ENCODE measurements around the gene FBXO42.
"Not testable (repeated sequence)": the region's sequence is repeated elsewhere in the genome, so short reads cannot be mapped to it uniquely, and the experiment has no call there.

FBXO42 gene

DNA sequence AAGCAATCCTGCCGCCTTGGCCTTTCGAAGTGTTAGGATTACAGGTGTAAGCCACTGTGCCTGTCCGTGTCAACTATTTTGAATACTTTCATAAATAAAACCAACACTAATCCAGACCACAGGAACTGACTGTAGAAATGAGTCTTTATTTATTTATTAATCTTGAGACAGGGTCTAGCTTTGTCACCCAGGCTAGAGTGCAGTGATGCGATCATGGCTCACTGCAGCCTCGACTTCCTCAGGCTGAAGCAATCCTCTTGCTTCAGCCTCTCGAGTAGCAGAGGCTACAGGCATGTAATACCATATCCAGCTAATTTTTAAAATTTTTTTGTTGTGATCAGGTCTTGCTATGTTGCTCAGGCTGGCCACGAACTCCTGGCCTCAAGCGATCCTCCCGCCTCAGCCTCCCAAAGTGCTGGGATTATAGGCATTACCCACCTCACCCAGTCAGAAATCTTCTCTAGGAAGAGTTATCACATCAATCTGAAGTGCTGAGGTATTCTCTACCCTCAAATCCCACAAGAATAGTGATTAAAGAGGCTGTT is 93.6 kb downstream of the FBXO42 start:
- no peak for DNase-seq

DNA sequence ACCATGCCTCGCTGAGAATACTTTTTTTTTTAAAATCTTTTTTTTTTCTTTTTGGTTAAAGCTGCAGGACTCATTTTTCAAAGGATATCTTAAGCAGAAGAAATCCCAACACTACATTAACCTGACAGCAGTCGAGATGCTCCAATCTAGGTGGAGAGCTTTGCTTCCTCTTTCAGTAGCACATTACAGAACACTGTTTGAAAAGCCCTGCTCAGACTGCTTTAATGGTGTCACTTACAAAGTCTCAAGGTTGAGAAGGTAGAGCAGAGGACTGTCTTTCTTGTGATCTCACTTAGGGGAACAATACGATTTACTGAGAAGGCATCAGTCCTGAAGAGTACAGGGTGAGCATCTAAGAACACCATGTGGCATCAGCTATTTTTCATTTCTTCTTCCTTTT is 94.3 kb downstream of the FBXO42 start:
- no peak for DNase-seq

DNA sequence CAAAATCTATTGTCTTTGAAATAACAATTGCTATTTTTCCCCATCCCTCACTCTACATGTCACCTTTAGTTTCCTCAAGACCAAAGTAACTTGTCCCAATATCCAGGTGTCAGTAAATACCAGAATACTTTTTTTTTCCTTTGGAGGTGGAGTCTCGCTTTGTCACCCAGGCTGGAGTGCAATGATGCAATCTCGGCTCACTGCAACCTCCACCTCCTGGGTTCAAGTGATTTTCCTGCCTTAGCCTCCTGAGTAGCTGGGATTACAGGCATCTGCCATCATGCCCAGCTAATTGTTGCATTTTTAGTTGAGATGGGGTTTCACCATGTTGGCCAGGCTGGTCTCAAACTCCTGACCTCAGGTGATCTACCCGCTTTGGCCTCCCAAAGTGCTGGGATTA is 94.7 kb downstream of the FBXO42 start:
- not testable (repeated sequence) for DNase-seq

DNA sequence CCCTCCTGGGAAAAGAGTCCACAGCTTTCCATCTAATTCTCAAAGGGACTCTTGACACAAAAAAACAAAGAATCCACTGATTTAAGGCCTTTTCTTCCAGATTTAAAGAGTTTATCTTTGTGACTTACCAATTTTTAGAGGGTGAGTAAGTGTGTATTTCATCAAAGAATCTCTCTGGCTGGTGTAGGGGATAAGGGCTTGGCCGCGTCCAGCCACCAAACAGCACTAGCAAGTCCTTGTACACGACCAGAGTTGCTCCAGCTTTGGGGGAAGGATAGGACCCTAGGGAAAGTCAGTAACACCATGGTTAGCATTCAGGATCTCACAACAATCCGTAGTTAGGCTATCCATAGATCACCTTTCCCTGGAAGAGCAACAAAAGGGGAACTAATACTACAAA is 95.8 kb downstream of the FBXO42 start:
- no peak for DNase-seq

DNA sequence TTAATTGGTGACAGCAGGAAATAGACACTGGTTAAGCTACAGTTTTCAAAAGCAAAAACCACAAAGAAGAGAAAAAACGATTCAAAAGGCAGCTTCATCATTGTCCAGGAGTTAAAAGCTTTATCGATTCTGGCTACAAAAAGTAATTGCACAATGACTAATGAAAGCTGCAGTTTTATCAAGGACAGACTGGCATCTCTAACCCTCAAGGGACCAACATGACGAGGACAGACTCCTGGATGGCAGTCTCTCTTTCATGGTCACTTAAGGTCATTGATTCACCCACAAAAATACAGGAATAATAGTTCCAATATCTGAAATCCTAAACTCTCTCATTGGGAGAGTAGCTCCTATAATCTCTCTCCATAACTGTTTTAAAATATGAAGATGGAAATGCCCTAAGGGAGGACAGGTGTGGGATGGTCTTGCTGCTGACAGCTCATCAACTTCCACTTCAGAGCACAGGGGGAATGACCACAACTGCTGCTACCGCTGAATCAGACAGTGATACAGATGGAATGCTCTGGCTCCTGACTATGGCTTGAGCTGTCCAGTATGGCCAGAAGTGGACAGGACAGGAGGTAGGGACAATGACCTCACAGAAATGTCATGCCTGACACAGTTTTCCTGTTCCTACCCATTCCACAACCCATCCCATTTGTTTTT is 97.9 kb downstream of the FBXO42 start:
- no peak for DNase-seq

DNA sequence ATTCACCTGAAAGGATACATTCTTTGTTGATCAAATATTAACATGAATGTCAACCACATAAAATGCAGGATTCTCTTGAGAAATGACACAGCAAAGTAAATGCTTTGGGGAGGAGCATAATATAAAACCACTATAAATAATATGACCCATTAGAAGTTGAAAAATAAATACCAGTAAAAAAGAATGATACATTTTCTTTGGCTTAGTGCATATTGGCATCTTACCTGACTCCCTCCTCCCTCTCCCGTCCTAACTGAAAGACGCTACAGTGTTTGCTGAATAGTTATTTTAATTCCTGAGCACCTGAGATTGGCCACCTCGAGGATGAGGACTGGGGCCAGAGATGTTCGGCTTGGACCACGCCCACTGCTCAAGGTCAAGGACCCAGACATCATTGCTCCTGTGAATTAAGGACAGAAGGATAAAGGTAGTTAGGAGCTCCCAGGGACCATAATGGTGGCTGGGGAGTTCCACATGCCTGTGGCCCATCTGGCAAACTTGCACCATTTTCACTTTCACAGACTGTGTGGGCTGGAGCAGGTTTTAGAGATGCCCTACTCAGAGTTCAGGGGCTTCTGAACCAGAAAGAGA is 98.9 kb downstream of the FBXO42 start:
- DNase-seq = no peak

DNA sequence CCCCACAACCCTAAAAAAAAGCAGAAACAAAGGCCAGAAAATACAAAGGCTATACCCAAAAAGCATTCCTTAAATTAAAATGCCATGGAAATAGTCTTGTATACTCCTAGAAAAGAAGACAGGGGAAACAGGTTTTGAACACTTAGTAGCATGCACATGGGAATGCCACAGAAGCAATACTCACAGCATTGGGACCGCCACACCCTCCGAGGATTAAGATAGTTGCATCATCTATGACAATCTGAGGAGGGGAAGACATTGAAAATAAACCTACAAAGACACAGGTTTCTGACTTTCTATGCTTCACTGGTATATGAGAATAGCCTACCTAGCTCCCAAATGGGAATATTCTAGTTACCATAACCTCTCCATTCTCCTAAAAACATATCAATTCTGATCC is 99.4 kb downstream of the FBXO42 start:
- DNase-seq = no peak

DNA sequence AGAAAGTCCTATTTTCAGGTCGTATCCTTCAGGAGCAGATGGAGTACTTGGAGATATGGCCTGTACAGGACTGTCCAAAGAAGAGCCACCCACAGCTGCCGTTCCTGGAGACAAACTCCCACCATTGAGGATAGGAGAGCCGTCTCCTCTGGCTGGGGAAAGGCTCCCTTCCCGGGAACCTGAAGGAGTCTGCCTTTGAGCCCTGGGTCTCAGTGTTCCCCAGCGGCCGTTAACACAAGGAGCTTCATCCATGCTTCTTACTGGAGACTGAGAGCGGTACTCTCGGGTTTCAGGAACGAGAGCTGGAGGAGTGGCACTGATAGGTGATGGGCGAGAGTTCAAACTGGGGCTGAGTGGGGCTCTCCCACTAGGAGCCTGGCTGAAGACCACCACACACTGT is 100.9 kb downstream of the FBXO42 start:
- DNase-seq = no peak

DNA sequence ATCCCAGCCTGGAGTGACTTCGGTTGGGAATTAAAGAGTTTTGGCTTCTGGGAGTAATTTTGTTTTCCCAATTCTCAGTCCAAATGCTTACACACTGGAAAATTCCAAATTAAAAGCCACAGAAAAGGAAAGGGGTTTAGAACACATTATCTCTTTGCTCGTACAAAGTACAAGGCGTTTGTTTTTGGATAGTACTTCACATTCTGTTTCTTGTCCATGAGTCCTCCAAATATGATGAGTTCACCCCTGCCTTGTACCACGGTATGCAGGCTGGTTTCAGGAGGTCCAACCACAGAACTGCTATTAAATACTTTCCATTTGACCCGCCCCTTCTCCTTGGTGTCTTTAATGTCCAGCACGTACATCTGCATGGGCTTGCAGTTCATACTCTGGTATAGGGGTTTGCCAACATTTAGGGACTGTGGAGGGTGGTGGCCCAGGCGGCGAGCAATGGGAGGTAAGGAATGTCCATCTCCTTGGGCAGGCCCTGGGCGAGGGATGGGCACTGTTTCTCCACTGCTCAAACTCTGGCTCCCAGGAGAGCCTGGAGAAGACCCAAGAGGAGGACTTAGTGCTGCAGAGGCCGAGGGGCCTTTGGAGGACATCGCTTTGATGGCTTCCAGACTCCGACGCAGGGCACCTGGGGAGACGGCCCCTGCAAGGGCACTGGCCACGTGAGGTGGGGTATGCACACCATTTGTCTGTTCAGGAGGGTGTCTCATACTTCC is 101.6 kb downstream of the FBXO42 start:
- DNase-seq = no peak

DNA sequence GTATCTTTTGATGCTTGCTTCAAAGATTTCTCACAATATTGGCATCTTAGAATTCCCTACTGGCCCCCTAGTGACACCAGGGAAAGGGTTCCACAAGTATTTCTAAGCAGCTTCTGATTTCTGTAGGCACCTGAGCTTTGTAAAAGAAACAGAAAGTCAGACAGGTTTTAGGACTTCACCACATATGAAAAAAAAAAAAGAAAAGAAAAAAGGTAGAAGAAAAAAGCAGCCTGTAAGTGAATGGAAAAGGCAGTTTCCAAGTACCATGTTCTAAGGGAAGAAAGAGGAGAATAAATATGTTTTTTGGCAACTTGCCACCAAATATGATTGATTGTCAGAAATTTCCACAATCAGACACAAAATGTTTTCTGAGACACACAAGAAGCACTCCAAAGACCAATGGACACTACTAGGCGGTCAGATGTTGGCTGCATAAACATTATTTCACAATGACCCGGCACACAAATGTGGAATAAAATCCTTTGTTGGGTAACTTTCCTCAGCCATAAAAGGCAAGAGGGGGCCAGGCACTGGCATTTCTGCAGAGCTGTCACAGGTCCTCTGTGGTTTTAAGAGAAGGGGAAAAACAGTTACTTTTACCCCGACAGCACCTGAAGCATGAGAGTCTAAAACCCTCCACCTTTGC is 102.6 kb downstream of the FBXO42 start:
- DNase-seq = no peak

DNA sequence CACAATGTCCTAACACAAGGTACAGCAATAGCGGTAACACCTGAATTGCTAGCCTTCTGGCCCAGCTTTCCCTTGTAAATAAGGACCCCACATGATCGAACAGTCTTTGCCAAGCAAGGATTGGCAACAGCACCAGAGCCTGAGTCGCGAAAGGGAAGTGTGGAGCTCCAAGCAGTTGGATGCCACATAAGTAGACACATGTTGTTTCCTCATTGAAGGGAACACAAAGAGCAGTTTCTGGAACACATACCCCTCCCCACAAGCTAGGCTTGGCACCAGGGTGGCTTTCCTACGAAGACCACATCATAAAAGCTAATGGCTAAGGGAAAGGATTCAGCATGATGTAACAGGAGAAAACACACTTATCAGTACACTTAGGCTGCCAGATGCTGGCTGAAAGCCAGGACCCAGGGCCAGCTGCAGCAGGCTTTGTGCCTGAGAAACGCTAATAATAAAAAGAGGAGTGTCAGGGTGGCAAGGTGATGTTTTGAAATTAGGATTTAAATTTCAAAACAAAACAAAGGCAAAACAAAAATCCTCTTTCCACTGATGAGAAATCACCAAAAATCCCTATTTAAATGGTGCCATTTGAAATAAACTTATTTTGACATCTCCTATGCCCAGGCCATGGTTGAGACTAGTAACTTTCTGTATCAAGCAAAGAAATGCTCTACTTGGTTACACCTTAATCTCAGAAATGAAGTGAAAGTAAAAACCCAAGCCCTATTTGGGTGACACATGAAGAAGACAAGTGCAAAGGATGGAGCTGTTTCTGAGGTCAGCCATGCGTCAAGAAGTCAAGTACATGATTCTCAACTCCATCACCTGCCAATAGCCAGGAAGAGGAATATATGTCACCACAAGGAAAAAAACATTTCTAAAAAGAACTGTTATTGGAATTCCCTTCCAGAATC is 103.4 kb downstream of the FBXO42 start:
- DNase-seq = no peak

DNA sequence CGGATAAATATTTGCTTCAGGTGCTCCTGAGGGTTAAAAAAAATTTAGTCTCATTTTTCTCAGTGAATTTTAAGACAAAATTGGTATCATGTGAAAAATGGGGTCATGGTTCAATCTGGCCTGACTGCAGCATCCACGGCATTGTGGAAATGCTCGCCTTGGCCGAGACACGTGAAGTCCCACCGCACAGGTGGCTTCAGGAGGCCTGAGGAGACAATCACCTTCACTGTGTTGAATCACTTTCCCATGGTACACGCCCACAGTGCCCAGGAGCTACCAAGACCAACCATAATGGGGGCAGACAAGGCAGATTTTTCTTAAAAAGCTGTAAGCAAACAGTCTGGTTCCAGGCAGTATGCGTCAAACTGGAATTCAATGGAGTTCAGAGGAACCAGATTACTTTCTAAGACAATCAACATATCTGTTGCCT is 104.3 kb downstream of the FBXO42 start:
- no peak for DNase-seq

DNA sequence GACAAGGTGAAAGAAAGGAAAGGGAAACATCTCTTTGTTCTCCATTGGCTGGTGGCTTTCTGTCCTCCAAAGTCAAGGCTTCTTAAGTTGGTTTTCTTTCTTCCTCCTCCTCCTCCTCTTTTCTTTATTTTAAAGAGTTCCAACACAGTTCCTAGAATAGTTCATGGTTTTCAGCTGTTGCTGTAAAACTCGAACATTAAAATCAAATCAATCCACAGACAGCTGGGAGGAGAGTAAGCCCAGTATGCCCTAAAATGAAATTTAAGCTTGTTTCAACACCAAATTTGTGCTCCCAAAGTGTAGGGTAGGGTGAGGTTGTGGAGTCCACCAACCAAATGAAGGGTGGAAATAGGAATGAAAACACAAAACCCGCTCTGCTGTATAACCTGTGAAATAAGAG is 104.8 kb downstream of the FBXO42 start:
- DNase-seq = no peak

DNA sequence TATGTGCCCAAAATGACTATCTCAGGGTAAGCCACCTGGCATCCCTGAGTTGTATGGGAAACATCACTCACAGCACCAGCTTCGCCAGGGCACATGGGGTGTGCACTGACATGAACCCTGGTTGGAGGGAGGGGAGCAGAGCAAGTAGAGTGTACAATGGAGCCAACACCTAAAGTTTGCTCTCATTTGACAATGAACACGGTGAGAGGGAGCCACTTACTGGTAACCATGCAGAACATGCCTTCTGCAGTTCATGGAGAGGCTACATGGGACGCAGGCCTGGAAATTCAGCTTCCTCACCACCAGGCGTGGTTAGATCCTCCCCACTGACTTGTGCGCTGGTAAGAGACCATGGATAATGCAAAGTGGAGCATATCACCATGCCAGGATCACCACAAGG is 105.3 kb downstream of the FBXO42 start:
- DNase-seq = no peak

DNA sequence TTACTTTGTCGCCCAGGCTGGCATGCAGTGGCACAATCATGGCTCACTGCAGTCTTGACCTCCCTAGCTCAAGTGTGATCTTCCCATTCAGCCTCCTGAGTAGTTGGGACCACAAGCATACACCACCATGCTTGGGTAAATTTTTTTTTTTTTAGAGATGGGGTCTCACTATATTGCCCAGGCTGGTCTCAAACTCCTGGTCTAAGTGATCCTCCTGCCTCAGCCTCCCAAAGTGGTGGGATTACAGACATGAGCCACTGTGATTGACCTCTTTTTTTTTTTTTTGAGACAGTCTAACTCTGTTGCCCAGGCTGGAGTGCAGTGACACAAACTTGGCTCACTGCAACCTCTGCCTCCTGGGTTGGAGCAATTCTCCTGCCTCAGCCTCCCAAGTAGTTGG is 106.0 kb downstream of the FBXO42 start:
- DNase-seq = not testable (repeated sequence)

DNA sequence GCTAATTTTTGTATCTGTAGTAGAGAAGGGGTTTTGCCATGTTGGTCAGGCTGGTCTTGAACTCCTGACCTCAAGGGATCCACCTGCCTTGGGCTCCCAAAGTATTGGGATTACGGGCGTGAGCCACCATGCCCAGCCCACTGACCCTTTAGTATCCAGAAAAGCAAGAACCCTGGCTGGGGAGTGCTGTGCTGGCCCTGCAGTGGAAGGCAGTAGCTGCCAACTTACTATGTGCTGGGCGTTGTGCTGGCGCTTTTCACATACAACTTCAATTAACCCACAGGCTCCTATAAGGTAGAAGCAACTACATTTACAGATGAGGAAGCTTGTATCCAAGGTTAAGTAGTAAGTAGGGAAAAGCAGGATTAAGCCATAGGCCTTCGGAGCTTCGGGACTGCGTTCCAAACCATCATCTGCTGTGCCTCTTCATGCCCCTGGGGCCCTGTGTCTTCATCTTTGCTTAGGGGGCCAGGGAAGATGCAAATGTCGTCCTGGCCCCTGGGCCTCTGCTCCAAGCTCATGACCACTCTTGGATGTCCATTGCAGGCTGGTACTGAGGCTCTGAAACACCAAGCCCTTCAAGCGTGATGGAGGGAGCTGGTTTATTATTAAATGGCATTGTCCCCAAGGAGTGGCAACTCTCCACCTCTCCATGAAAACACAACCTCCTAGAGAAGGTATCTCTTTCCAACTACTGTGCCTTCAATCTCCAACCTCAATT is 106.6 kb downstream of the FBXO42 start:
- DNase-seq = no peak

DNA sequence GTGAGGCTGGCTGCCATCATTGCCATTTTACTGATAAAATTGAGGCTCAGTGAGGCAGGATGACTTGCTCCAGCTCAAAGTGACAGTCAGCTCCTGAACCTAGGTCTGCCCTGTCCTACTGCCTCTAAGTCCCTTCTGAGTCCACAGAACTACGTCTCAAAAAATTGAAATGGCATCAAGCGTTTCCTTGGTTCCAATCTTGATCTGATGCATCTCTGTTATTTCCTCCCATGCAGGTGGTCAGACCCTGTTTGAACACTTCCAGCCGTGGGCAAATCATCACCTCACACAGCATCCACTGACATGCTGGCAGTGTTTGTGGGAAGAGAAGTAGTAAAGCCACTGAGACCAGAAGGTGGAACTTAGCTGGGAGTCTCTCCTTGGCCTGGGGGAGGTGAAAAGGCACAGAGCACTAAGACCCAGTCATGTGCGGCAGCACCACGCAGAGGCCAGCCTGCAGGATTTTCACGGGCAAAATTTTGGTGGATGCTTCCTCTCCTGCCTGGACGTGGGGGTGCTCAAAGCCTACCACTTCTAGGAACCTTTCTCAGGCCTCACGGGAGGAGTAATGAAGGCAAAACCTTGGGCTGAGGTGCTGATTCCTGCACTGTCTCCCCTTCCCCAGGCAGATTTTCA is 107.5 kb downstream of the FBXO42 start:
- DNase-seq = no peak

DNA sequence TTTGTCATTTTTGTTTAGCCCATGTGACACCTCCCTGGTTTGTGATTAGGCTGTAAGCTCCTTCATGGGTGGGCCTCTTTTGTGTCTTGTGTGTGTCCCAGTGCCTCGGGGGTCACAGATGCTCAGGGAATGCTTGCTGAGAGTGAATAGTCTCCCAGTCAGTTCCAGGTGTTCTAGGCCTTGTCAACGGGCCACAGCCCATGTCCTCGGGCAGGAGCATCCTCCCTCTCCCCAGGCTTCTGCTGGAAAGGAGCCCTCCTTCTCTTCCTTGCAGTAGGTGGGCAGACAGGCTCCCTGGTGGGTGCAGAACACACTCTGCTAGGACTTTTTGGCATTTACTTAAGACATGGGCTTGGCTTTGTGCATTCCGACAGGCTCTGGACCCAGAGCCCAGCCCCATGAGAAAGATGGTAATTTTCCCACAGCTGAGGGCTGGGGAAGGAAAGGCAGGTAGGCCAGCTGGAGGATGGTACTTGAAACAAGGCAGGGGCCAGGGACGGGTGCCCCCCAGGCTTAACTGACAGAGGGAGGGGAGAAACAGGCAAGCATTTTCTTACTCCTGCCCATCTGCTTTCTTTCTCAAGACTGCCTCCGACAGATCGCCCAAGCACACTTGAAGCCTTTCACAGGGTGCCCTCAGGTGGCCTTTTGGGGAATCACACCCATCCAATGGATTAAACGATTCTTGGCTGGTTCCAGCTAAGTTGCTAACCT is 108.2 kb downstream of the FBXO42 start:
- DNase-seq = peak; percentile 65 to 71

DNA sequence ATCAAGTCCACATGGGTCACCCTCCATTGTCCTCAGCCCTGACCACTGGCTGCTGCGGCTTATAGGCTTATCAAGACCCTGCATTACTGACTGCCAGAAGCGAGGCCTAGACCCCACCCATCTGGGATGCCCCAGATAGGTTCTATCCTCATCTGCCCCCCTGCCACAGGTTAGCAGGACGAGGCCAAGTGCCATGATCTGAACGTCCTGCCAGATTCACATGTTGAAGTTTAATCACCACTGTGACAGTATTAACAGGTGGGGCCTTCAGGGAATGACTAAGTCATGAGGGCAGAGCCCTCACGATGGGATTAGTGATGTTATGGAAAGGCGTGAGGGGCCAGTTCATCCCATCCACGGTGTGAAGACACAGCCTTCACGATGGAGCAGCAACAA is 109.1 kb downstream of the FBXO42 start:
- no peak for DNase-seq

DNA sequence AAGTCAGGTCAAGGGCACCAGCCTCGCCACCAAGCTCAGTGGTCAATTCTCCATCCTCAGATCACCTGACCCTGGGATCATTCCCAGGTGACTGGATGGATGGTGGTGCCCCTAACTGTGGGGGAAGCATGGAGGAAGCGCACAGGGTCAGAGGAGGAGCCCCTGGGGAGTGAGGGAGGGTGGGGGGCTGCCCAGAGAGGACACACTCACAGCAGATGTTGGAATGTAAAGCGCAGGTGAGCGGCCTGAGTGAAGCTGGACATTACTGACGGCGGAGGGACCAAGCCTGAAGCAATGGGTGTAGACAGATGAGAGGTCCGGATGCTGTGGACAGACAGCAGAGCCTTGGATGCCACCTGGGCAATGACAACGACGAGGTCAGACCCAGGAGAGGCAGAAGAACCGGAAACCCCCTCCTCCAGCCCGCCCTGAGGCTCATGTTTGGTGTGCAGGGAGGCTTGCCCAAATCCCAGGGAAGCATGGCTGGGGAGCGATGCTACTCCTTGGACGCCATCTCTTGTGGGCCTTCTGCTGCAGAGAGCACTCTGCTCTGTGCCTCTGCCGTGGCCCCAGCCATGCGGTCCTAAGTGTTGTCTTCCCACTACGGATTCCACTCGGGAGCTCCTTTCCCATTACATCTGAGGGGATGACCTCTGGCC is 109.6 kb downstream of the FBXO42 start:
- no peak for DNase-seq

Measured in stimulated activated CD4-positive, alpha-beta T cell treated with anti-CD3 and anti-CD28 coated beads, Interleukin-4, amount 100 ng/mL, for 4 hours (primary cell).